Lower lobe of right lung (tissue), 2 donors: ENCODE measurements around the gene AMPD2. TPM values are rescaled to one million over a fixed set of nuclear protein-coding genes. Genes with fewer than 3 reads are reported as not detected.

Experiments used
- ATAC-seq, 2 donors: fragments of 200-7000 bp; cut with Tn5 transposase; one replicate each; pipeline ENCODE4 v1.9.1; 2020 to 2022; ENCODE audit warnings: mild to moderate bottlenecking in 2 of 2, moderate library complexity in 2 of 2
- DNase-seq: peaks from one replicate; pipeline ENCODE4 v3.0.0-alpha.2; 2020
- H3K27ac ChIP-seq: fragments of 200-600 bp; one replicate; pipeline ENCODE4 v1.8.0; 2022
- H3K27me3 ChIP-seq: fragments of 200-600 bp; one replicate; pipeline ENCODE4 v1.8.0; 2022; ENCODE audit warnings: low read depth
- H3K36me3 ChIP-seq: fragments of 200-600 bp; one replicate; pipeline ENCODE4 v1.8.0; 2022; ENCODE audit warnings: mild to moderate bottlenecking
- H3K4me1 ChIP-seq: fragments of 200-600 bp; one replicate; pipeline ENCODE4 v1.8.0; 2022
- H3K4me3 ChIP-seq: fragments of 200-600 bp; one replicate; pipeline ENCODE4 v1.8.0; 2022; ENCODE audit warnings: mild to moderate bottlenecking
- H3K9me3 ChIP-seq: fragments of 200-600 bp; one replicate; pipeline ENCODE4 v1.8.0; 2022
- CTCF ChIP-seq: fragments of 200-600 bp; IDR thresholded peaks from one replicate; pipeline ENCODE4 v1.8.0; 2022; ENCODE audit warnings: antibody characterized with exemption, mild to moderate bottlenecking
- intact Hi-C: fragments of 100-400 bp; cut with DNase I; formaldehyde crosslinking; loops from one replicate; pipeline ENCODE4 v1.11.0; 2022
- total RNA-seq: library from RNA; stranded (reverse); fragmentation: NEBNext Ultra II Directional; extraction: Animal tissue kit (Norgen Biotek cat#: 25700); gene quantifications from one replicate; pipeline ENCODE4 v1.2.1, GENCODE V29; 2021
- donor health status: DM: no; HTN: yes; CAD: no; lungs with severe emphysema.

The AMPD2 gene
- total RNA-seq, 1 donor from 2014 or later, result 55.9 TPM

DNA sequence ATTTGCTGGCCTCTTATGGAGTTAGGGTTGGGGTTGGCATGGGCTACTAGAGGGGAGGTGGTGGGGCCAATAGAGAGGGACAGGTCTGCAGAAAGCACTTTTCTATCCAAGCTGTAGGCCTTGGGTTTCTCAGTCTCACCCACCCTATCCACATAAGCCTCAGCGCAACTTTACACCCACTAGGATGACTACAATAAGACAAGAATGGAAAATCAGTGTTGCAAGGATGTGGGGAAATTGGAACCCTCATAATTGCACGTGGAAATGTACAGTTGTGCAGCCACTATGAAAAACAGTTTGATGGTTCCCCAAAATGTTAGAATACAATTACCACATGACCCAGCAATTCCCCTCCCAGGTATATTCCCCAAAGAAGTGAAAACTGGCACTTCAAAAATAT is 22.2 kb downstream of the AMPD2 start:
- no peak for ATAC-seq
- intact Hi-C loops, result no loop called here
- Histone ChIP-seq H3K27me3 (no peaks in the 10 kb centered on the region), H3K36me3 (no peaks in the 10 kb centered on the region), H3K27ac (no peak overlapping the region), H3K4me1 (peaks cover 13% of the 10 kb centered on the region), H3K9me3 (no peaks in the 10 kb centered on the region), H3K4me3 (no peak overlapping the region)
- no peak for TF ChIP-seq CTCF
- no peak for DNase-seq

GRCh38 chr1:109642626-109643025 is 23.0 kb downstream of the AMPD2 start:
- no peak for DNase-seq
- no peaks in the 10 kb centered on the region for H3K9me3 ChIP-seq
- TF ChIP-seq CTCF, result no peak
- no peak overlapping the region for H3K27ac ChIP-seq
- ATAC-seq, result no peak
- H3K27me3 ChIP-seq, result no peaks in the 10 kb centered on the region
- intact Hi-C loops, result no loop called here
- H3K36me3 ChIP-seq, result no peaks in the 10 kb centered on the region
- H3K4me3 ChIP-seq, result no peak overlapping the region
- peaks cover 13% of the 10 kb centered on the region for H3K4me1 ChIP-seq

GRCh38 chr1:109643385-109644230 is 24.0 kb downstream of the AMPD2 start:
- H3K4me3 ChIP-seq, result no peak overlapping the region
- peak; percentile 94 for TF ChIP-seq CTCF
- no peak overlapping the region for H3K27ac ChIP-seq
- peak; percentile 89 for DNase-seq
- no peaks in the 10 kb centered on the region for H3K36me3 ChIP-seq
- peak; percentile 90 to 94 for ATAC-seq
- no peaks in the 10 kb centered on the region for H3K9me3 ChIP-seq
- H3K4me1 ChIP-seq, result peaks cover 13% of the 10 kb centered on the region
- H3K27me3 ChIP-seq, result no peaks in the 10 kb centered on the region
- intact Hi-C loops, result no loop called here

GRCh38 chr1:109644670-109645069 is 25.0 kb downstream of the AMPD2 start:
- intact Hi-C loops, result no loop called here
- Histone ChIP-seq H3K27ac (no peak overlapping the region), H3K4me3 (no peak overlapping the region), H3K9me3 (no peaks in the 10 kb centered on the region), H3K27me3 (no peaks in the 10 kb centered on the region), H3K36me3 (no peaks in the 10 kb centered on the region), H3K4me1 (peaks cover 13% of the 10 kb centered on the region)
- ATAC-seq (no peak), DNase-seq (no peak)
- TF ChIP-seq CTCF, result no peak

DNA sequence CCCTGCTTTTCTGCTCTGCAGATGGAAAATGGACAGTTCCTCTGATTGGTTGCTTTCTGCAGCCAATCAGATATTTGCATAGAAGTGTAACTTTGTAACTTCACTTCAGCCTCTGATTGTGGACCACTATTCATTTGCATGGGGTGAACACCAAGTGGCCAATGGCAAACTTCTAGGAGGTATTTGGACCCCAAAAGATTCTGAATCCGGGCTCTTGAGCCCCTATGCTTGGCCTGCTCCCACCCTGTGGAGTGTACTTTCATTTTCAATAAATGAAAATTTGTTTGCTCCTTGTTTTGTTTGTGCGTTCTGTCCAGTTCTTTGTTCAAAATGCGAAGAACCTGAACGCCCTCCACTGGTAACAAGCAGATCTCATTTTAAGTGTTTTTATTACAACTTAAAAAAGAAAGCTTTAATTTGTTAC is 29.9 kb downstream of the AMPD2 start:
- no peak for ATAC-seq
- peak; percentile 37 for TF ChIP-seq CTCF
- intact Hi-C loops, result no loop called here
- Histone ChIP-seq H3K27ac (no peak overlapping the region), H3K4me3 (peak overlapping the region; percentile 37), H3K4me1 (no peaks in the 10 kb centered on the region), H3K36me3 (no peaks in the 10 kb centered on the region), H3K27me3 (no peaks in the 10 kb centered on the region), H3K9me3 (no peaks in the 10 kb centered on the region)
- no peak for DNase-seq
